ENCODE measurements around the gene PRKD2. TPM values are rescaled to one million over a fixed set of nuclear protein-coding genes. Genes with fewer than 3 reads are reported as not detected.

PRKD2 gene
- polyA plus RNA-seq, 3 donors = 6.5 to 46.9 (median 8.1) TPM

- H3K27ac ChIP-seq (ENCODE audit: low read depth in 1 of 2, low read length in 2 of 2) = no peak overlapping the region
- H4K20me1 ChIP-seq (ENCODE audit: insufficient read depth, low read length) = peaks cover 85% of the 10 kb centered on the region
- H2AFZ ChIP-seq (ENCODE audit: insufficient read depth, low read depth, low read length, poor library complexity, severe bottlenecking) = no peak overlapping the region
- no peak overlapping the region for H3K9ac ChIP-seq (ENCODE audit: insufficient read depth, low read length, poor library complexity, severe bottlenecking)
- H3K27me3 Mint-ChIP-seq (ENCODE audit: low read depth in 3 of 3) = peaks cover 2% of the 10 kb centered on the region in 3 donors
- peak overlapping the region; percentile 7 for H3K4me2 ChIP-seq (replicated peaks; ENCODE audit: extremely low read depth, low read length, poor library complexity, severe bottlenecking)
- peaks cover 68 to 77% of the 10 kb centered on the region in 2 donors for H3K36me3 ChIP-seq (replicated peaks in 1 of 2; ENCODE audit: control insufficient read depth in 1 of 2, insufficient read depth in 2 of 2, low read length in 2 of 2)
- H3K79me2 ChIP-seq (ENCODE audit: insufficient read depth, low read length) = peaks cover 40% of the 10 kb centered on the region
- TF ChIP-seq CTCF (IDR thresholded peaks at IDR 0.05) = peak; percentile 99
- no peak overlapping the region for H3K4me3 ChIP-seq (replicated peaks in 1 of 3; ENCODE audit: low read depth in 2 of 3, low read length in 3 of 3)
- no peaks in the 10 kb centered on the region for H3K9me3 ChIP-seq (replicated peaks in 1 of 2; ENCODE audit: control insufficient read depth in 1 of 2, insufficient read depth in 1 of 2, low read length in 2 of 2)
- intact Hi-C loops (cut with micrococcal nuclease) = loop anchor here (1.0 to 2.0 kb wide), 2 partner anchors 14 to 25 kb away; no protein-coding TSS in a partner anchor
- H3K36me3 Mint-ChIP-seq = peaks cover 76 to 87% of the 10 kb centered on the region in 2 donors
- peaks cover 55% of the 10 kb centered on the region for H3K4me1 Mint-ChIP-seq
- 44% methylated on average over 18 of the region's 20 CpGs for WGBS (ENCODE audit: insufficient coverage)
- H3K4me3 Mint-ChIP-seq = no peak overlapping the region
- DNase-seq = peak; percentile 59 to 69 (median 69)
- peaks cover 0 to 2% (median 0%) of the 10 kb centered on the region in 7 donors for H3K9me3 Mint-ChIP-seq
- peak overlapping the region in 4 of 7 donors; percentile 12 to 73 (median 24) for H3K27ac Mint-ChIP-seq
- H3K4me1 ChIP-seq (ENCODE audit: control insufficient read depth in 1 of 2, insufficient read depth in 2 of 2, low read length in 2 of 2) = peaks cover 50 to 55% of the 10 kb centered on the region in 2 donors
- no peaks in the 10 kb centered on the region for H3K27me3 ChIP-seq (ENCODE audit: control insufficient read depth in 2 of 2, insufficient read depth in 2 of 2, low read length in 2 of 2)
Measured at GRCh38 chr19:46728693-46729339, 11.9 kb upstream of the PRKD2 start.

GRCh38 chr19:46728208-46728607 is 11.3 kb upstream of the PRKD2 start:
- Histone ChIP-seq H3K27ac (ENCODE audit: low read depth in 1 of 2, low read length in 2 of 2) (no peak overlapping the region), H2AFZ (ENCODE audit: insufficient read depth, low read depth, low read length, poor library complexity, severe bottlenecking) (no peak overlapping the region), H3K27me3 (ENCODE audit: control insufficient read depth in 2 of 2, insufficient read depth in 2 of 2, low read length in 2 of 2) (no peaks in the 10 kb centered on the region), H4K20me1 (ENCODE audit: insufficient read depth, low read length) (peaks cover 87% of the 10 kb centered on the region), H3K4me1 (ENCODE audit: control insufficient read depth in 1 of 2, insufficient read depth in 2 of 2, low read length in 2 of 2) (peaks cover 44 to 49% of the 10 kb centered on the region in 2 donors), H3K79me2 (ENCODE audit: insufficient read depth, low read length) (peaks cover 40% of the 10 kb centered on the region), H3K9me3 (replicated peaks in 1 of 2; ENCODE audit: control insufficient read depth in 1 of 2, insufficient read depth in 1 of 2, low read length in 2 of 2) (no peaks in the 10 kb centered on the region), H3K36me3 (replicated peaks in 1 of 2; ENCODE audit: control insufficient read depth in 1 of 2, insufficient read depth in 2 of 2, low read length in 2 of 2) (peaks cover 74 to 83% of the 10 kb centered on the region in 2 donors), H3K9ac (ENCODE audit: insufficient read depth, low read length, poor library complexity, severe bottlenecking) (no peak overlapping the region), H3K4me2 (replicated peaks; ENCODE audit: extremely low read depth, low read length, poor library complexity, severe bottlenecking) (peak overlapping the region; percentile 7), H3K4me3 (replicated peaks in 1 of 3; ENCODE audit: low read depth in 2 of 3, low read length in 3 of 3) (no peak overlapping the region)
- Mint-ChIP-seq H3K4me1 (peaks cover 50% of the 10 kb centered on the region), H3K27ac (peak overlapping the region in 2 of 7 donors; percentile 26 to 73), H3K36me3 (peaks cover 81 to 93% of the 10 kb centered on the region in 2 donors), H3K27me3 (ENCODE audit: low read depth in 3 of 3) (peaks cover 2% of the 10 kb centered on the region in 3 donors), H3K9me3 (peaks cover 0 to 2% (median 0%) of the 10 kb centered on the region in 7 donors), H3K4me3 (no peak overlapping the region)
- WGBS (ENCODE audit: insufficient coverage) = 53% methylated on average over 8 of the region's 14 CpGs
- no peak for TF ChIP-seq CTCF (IDR thresholded peaks at IDR 0.05)
- no peak for DNase-seq
- intact Hi-C loops (cut with micrococcal nuclease) = loop anchor here (1.0 to 2.0 kb wide), 2 partner anchors 13 to 24 kb away; no protein-coding TSS in a partner anchor
